NCI-H128 (cell line): ENCODE data around the gene MUC12.
"Not testable (repeated sequence)": the region's sequence is repeated elsewhere in the genome, so short reads cannot be mapped to it uniquely, and the experiment has no call there.

Experiments used
- DNase-seq: peaks from one replicate; lab custom pipeline; 2025; ENCODE audit not compliant: unreplicated experiment; lab: John Stamatoyannopoulos, UW

Gene MUC12

GRCh38 chr7:100969066-100969615 lies at the start of gene MUC12:
Gene MUC12, plus strand, starts transcription at chr7:100969565. Its CDS starts 58 bp downstream, at chr7:100969623.
- DNase-seq, result no peak

- DNase-seq, result not testable (repeated sequence)
Measured at GRCh38 chr7:100919779-100920437, 49.5 kb upstream of the MUC12 start.

GRCh38 chr7:100921039-100921438 lies 48.3 kb upstream of the MUC12 start:
- no peak for DNase-seq

GRCh38 chr7:100923616-100924015 lies 45.7 kb upstream of the MUC12 start:
- not testable (repeated sequence) for DNase-seq

GRCh38 chr7:100929808-100930174 lies 39.6 kb upstream of the MUC12 start:
- no peak for DNase-seq

GRCh38 chr7:100933734-100934133 lies 35.6 kb upstream of the MUC12 start:
- DNase-seq, result no peak

- not testable (repeated sequence) for DNase-seq
Measured at GRCh38 chr7:100935381-100935780, 34.0 kb upstream of the MUC12 start.

GRCh38 chr7:100936167-100936566 lies 33.2 kb upstream of the MUC12 start:
- not testable (repeated sequence) for DNase-seq

GRCh38 chr7:100942045-100942774 lies 27.2 kb upstream of the MUC12 start:
- no peak for DNase-seq

- no peak for DNase-seq
Measured at GRCh38 chr7:100943693-100944092, 25.7 kb upstream of the MUC12 start.

- DNase-seq, result no peak
Measured at GRCh38 chr7:100944138-100944537, 25.2 kb upstream of the MUC12 start.

- DNase-seq, result no peak
Measured at GRCh38 chr7:100946111-100946510, 23.3 kb upstream of the MUC12 start.

GRCh38 chr7:100946766-100947365 lies 22.5 kb upstream of the MUC12 start:
- DNase-seq, result no peak

- no peak for DNase-seq
Measured at GRCh38 chr7:100947792-100948191, 21.6 kb upstream of the MUC12 start.

GRCh38 chr7:100949227-100949932 lies 20.0 kb upstream of the MUC12 start, which contains the start of gene MUC3A:
Gene MUC3A, plus strand, starts transcription at chr7:100949534. Its CDS starts 91 bp downstream, at chr7:100949625.
- no peak for DNase-seq

- DNase-seq, result no peak
Measured at GRCh38 chr7:100949933-100950443, 19.4 kb upstream of the MUC12 start.

GRCh38 chr7:100951172-100951571 lies 18.2 kb upstream of the MUC12 start:
- no peak for DNase-seq

GRCh38 chr7:100951888-100952560 lies 17.3 kb upstream of the MUC12 start:
- no peak for DNase-seq

- no peak for DNase-seq
Measured at GRCh38 chr7:100952641-100953040, 16.7 kb upstream of the MUC12 start.

- DNase-seq, result no peak
Measured at GRCh38 chr7:100957832-100958421, 11.4 kb upstream of the MUC12 start.
